Breast epithelium (tissue), 4 donors: ENCODE results near the gene OASL. TPM values are rescaled to one million over a fixed set of nuclear protein-coding genes. Genes with fewer than 3 reads are reported as not detected.

Experiments
- DNase-seq, 2 donors: peaks; one replicate each; pipeline ENCODE4 v3.0.0-alpha.2; 2019; ENCODE audit warnings: low spot score in 2 of 2
- H3K27ac ChIP-seq, 2 donors: fragments of 200-600 bp; sonication (generic) in 1 of 2; one replicate each; pipeline ENCODE4 v1.5.1; 2016 to 2019; ENCODE audit warnings: mild to moderate bottlenecking in 1 of 2
- H3K27me3 ChIP-seq, 2 donors: fragments of 200-600 bp; sonication (generic) in 1 of 2; one replicate each; pipeline versions ENCODE4 v1.5.1 to v1.6.0; 2017 to 2019; ENCODE audit warnings: control low read depth in 1 of 2, mild to moderate bottlenecking in 1 of 2
- H3K36me3 ChIP-seq: fragments of 200-600 bp; one replicate; pipeline ENCODE4 v1.5.1; 2019
- H3K4me1 ChIP-seq, 2 donors: fragments of 200-600 bp; sonication (generic); one replicate each; pipeline ENCODE4 v1.5.1; 2016 to 2019; ENCODE audit warnings: control low read depth in 1 of 2
- H3K4me3 ChIP-seq, 3 donors: fragments of 200-600 bp; sonication (generic); 1 replicate in 2 of 3; 2 replicates in 1 of 3; pipeline ENCODE4 v1.5.1; 2016 to 2019; ENCODE audit warnings: mild to moderate bottlenecking in 3 of 3, moderate library complexity in 2 of 3
- H3K9me3 ChIP-seq, 2 donors: fragments of 200-600 bp; sonication (generic) in 1 of 2; one replicate each; pipeline ENCODE4 v1.5.1; 2016 to 2019; ENCODE audit warnings: control low read depth in 1 of 2
- POLR2A ChIP-seq: fragments of 450-650 bp; IDR thresholded peaks from one replicate; pipeline ENCODE4 v1.6.1; 2016; ENCODE audit warnings: antibody characterized with exemption, mild to moderate bottlenecking, moderate library complexity
- POLR2AphosphoS5 ChIP-seq, 3 donors: sonication (generic); formaldehyde crosslinking; IDR thresholded peaks; one replicate each; pipeline ENCODE4 v1.6.1; 2017; ENCODE audit warnings: antibody characterized with exemption in 3 of 3
- intact Hi-C: fragments of 100-400 bp; cut with DNase I; formaldehyde crosslinking; loops from one replicate; pipeline ENCODE4 v1.15.1; 2023; ENCODE audit warnings: low total_unique reads
- total RNA-seq, 3 donors: library from RNA; depleted of rRNA; stranded (reverse); fragments of >200 nt; gene quantifications; one replicate each; pipeline ENCODE4 v1.1.0, GENCODE V29; 2016
- TF ChIP-seq, protein P1 (sequence below), 3 donors: fragments of 450-650 bp; IDR thresholded peaks; one replicate each; pipeline ENCODE4 v1.5.1; 2016 to 2017; ENCODE audit warnings: antibody characterized with exemption in 3 of 3, mild to moderate bottlenecking in 3 of 3, moderate library complexity in 3 of 3

The OASL gene
- total RNA-seq, 3 donors from 2014 or later: 0.32 to 1.3 (median 1.0) TPM

DNA sequence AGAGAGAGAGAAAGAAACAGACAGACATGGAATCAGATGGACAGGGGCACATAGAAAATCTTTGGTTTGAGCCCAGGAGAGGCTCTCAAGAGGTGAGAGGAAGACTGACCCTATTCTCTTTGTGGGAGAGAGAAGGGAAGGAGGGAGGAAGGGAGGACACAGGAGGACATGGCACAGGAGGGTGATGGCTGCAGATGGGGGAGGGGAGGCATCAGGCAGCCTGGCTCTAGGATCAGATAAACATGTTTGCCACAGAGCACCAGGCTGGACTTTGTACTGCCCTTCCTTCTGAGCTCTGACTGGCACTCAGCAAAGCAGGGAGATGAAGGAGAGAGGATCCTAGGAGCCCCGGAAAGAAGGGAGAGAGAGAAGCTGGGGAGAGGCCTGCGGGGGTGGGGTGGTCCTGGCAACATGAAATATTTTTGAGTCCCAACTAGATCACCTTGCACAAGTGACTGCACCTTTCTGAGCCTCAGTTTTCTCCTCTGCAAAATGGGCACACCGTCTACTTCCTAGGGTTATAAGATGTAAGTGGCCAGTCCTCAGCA is 54.6 kb downstream of the OASL start:
- Histone ChIP-seq H3K4me1 (no peaks in the 10 kb centered on the region), H3K27me3 (no peaks in the 10 kb centered on the region), H3K9me3 (no peaks in the 10 kb centered on the region), H3K27ac (no peak overlapping the region), H3K36me3 (no peaks in the 10 kb centered on the region), H3K4me3 (no peak overlapping the region)
- intact Hi-C loops: no loop called here
- TF ChIP-seq POLR2AphosphoS5 (IDR thresholded peaks at IDR 0.05) (no peak), POLR2A (no peak)
- TF ChIP-seq, protein P1, sequence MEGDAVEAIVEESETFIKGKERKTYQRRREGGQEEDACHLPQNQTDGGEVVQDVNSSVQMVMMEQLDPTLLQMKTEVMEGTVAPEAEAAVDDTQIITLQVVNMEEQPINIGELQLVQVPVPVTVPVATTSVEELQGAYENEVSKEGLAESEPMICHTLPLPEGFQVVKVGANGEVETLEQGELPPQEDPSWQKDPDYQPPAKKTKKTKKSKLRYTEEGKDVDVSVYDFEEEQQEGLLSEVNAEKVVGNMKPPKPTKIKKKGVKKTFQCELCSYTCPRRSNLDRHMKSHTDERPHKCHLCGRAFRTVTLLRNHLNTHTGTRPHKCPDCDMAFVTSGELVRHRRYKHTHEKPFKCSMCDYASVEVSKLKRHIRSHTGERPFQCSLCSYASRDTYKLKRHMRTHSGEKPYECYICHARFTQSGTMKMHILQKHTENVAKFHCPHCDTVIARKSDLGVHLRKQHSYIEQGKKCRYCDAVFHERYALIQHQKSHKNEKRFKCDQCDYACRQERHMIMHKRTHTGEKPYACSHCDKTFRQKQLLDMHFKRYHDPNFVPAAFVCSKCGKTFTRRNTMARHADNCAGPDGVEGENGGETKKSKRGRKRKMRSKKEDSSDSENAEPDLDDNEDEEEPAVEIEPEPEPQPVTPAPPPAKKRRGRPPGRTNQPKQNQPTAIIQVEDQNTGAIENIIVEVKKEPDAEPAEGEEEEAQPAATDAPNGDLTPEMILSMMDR (IDR thresholded peaks at IDR 0.05): no peak
- no peak for DNase-seq

DNA sequence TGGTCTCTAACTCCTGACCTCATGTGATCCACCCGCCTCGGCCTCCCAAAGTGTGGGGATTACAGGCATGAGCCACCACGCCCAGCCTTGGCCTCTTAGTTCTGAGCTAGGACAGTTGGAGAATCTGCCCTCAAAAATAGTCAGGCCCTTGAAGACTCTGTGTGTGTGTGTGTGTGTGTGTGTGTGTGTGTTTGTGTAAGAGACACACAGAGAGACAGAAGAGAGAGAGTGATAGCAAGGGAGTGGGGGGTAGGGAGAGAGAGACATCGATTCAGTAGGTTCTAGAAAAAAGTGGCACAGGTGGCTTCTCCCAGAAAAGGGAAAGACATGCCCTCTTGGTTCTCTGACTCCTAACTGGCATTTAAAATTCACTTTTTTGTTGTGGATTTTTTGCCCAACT is 55.3 kb downstream of the OASL start:
- no peak overlapping the region for H3K4me3 ChIP-seq
- DNase-seq: no peak
- H3K27ac ChIP-seq: no peak overlapping the region
- TF ChIP-seq POLR2A (no peak), POLR2AphosphoS5 (IDR thresholded peaks at IDR 0.05) (no peak)
- TF ChIP-seq, protein P1 (IDR thresholded peaks at IDR 0.05): no peak
- no peaks in the 10 kb centered on the region for H3K36me3 ChIP-seq
- H3K4me1 ChIP-seq: no peaks in the 10 kb centered on the region
- H3K27me3 ChIP-seq: no peaks in the 10 kb centered on the region
- H3K9me3 ChIP-seq: no peaks in the 10 kb centered on the region
- intact Hi-C loops: no loop called here

DNA sequence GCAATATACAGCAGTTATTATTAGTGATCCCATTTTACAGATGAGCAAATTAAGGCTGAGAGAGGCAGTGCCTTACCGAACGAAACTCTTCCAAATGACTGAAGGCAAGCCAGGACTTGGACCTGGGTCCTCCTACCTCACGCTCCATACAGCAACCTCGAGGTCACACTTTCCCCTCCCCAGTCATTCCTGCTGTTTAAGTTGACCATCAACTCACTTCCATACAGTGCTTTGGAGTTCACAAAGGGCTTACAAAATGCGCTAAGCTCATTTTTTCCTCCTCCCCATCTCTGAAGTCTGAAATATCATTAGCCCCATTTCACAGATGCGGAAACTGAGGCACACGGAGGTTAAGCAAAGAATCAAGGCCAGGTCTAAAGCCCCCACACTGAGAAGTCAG is 56.4 kb downstream of the OASL start:
- intact Hi-C loops: no loop called here
- Histone ChIP-seq H3K27me3 (no peaks in the 10 kb centered on the region), H3K36me3 (no peaks in the 10 kb centered on the region), H3K4me1 (no peaks in the 10 kb centered on the region), H3K4me3 (no peak overlapping the region), H3K9me3 (no peaks in the 10 kb centered on the region), H3K27ac (no peak overlapping the region)
- no peak for DNase-seq
- no peak for TF ChIP-seq POLR2AphosphoS5 (IDR thresholded peaks at IDR 0.05)
- TF ChIP-seq, protein P1 (IDR thresholded peaks at IDR 0.05): no peak
- TF ChIP-seq POLR2A: no peak

DNA sequence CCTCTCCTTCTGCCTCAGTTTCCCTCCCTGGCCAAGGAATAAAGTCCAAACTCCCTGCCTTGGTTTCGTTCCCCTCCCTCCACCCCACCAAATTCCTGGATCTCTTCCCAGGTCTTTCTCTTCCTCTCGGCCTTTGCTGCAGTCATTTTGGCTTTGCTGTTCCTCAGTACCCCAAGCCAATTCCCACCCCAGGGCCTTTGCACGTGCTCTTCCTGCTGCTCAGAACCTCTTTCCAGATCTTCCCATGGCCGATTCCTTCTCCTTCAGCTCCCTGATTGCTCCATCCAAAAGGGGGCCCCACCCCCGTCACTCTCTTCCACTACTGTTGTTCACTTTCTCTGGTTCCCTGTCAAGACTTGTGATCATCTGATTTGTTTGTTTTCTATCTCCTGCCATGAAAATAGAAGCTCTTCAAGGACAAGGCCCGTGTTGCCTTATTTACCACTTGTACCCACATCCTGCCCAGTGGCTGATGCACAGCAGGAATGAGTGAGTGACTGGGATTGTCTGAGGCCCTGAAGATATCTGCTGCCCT is 57.6 kb downstream of the OASL start:
- no peak for DNase-seq
- intact Hi-C loops: no loop called here
- Histone ChIP-seq H3K27me3 (no peaks in the 10 kb centered on the region), H3K27ac (no peak overlapping the region), H3K4me3 (no peak overlapping the region), H3K36me3 (no peaks in the 10 kb centered on the region), H3K4me1 (no peaks in the 10 kb centered on the region), H3K9me3 (no peaks in the 10 kb centered on the region)
- TF ChIP-seq, protein P1 (IDR thresholded peaks at IDR 0.05): no peak
- no peak for TF ChIP-seq POLR2A
- no peak for TF ChIP-seq POLR2AphosphoS5 (IDR thresholded peaks at IDR 0.05)

DNA sequence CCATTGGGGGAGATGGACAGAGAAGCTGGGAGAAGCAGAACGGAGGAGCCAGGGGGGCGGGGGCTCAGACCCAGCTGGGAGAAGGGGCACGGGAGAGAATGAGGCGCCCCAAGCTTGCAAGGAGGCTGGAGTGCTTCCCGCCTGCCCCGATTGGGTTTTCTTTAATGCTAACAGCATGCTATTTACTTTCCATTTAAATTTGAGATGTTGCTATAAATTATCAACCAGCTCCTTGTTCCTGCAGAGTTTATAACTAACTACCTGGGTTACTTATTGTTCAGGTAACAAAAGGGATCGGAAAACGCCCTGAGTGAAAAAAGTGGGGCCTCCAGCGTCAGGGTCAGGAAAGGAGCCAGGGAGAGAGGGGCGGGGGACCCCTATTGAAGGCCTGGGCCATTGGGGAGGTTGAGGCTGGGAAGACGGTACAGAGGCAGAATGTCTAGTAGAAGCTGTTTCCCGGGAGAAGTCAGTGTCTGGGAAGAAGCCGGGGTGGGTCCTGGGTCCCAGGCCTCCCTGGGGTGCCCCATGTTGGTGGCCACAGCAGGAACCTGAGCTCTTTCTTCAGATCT is 58.2 kb downstream of the OASL start:
- H3K4me3 ChIP-seq: no peak overlapping the region
- intact Hi-C loops: no loop called here
- DNase-seq: no peak
- TF ChIP-seq POLR2A: no peak
- TF ChIP-seq, protein P1 (IDR thresholded peaks at IDR 0.05): no peak
- no peak for TF ChIP-seq POLR2AphosphoS5 (IDR thresholded peaks at IDR 0.05)
- H3K36me3 ChIP-seq: no peaks in the 10 kb centered on the region
- no peaks in the 10 kb centered on the region for H3K4me1 ChIP-seq
- H3K27me3 ChIP-seq: no peaks in the 10 kb centered on the region
- H3K9me3 ChIP-seq: no peaks in the 10 kb centered on the region
- no peak overlapping the region for H3K27ac ChIP-seq
